Measurements from ENCODE around the gene CYP4A11. TPM values are rescaled to one million over a fixed set of nuclear protein-coding genes. Genes with fewer than 3 reads are reported as not detected.
"Not testable (repeated sequence)": the region's sequence is repeated elsewhere in the genome, so short reads cannot be mapped to it uniquely, and the experiment has no call there.

Gene CYP4A11
- total RNA-seq, 1 donor from 2014 or later, result 2.2 TPM

DNA sequence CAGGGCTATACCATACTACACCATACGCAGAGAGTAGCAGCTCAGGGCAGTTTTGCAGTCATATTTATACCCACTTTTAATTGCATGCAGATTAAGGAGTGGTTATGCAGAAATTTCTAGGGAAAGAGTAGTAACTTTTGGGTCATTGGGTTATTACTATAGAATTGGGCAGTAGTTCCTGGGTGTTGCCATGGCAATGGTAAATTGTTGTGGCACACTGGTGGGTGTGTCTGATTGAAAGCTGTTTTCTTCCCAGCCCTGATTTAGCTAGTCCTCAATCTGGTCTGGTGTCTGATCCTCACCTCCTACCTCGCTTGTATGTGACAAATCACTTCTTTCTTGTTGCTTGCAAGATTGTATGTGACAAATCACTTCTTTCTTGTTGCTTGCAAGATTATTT, 30.5 kb downstream of the CYP4A11 start:
- DNase-seq (ENCODE audit: low spot score), result no peak

DNA sequence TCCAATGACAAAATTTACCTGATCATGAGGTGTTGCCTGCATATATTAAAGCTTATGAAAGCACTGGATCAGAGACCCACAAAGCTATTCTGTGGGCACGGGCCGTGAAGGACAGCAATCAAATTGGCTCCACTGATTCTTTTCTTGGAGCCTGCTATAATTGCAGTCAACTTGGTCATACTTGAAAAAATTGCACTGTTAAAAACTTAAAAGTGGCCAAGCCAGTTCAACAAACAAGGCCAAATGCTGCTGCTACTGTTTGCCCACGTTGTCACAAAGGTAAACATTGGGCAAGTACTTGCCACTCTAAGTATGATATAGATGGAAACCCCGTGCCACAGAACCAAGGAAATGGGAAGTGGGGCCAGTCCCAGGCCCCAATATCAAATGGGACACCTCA, 37.8 kb downstream of the CYP4A11 start:
- DNase-seq (ENCODE audit: low spot score), result no peak

DNA sequence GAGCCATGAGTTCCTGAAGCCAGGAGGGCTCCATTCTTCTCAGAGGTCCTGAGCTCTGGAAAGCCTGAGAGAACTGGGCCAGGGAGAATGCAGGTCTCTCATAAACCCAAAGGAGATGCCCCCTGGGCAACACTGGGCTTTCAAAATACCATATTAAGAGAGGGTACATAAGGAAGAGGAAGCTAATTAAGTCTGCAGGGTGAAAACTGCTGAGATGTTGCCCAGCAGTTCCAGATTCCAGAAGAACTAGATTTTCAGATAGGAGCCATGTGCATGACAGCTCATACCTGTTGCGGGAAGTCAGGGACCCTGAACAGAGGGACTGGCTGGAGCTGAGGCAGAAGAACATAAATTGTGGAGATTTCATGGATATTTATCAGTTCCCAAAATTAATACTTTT, 40.9 kb downstream of the CYP4A11 start:
- DNase-seq (ENCODE audit: low spot score), result no peak

DNA sequence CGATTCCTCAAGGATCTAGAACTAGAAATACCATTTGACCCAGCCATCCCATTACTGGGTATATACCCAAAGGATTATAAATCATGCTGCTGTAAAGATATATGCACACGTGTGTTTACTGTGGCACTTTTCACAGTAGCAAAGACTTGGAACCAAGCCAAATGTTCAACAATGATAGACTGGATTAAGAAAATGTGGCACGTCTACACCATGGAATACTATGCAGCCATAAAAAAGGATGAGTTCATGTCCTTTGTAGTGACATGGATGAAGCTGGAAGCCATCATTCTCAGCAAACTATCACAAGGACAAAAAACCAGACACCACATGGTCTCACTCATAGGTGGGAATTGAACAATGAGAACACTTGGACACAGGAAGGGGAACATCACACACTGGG, 59.6 kb downstream of the CYP4A11 start:
- not testable (repeated sequence) for DNase-seq (ENCODE audit: low spot score)

Other genes starting within 250 kb of the CYP4A11 start
- 59.5 TPM for gene EFCAB14, start 222.4 kb downstream of the CYP4A11 start, total RNA-seq (ENCODE audit: insufficient read depth, low replicate concordance)
- 2.9 TPM for gene CYP4B1, start 142.4 kb downstream of the CYP4A11 start, total RNA-seq (ENCODE audit: insufficient read depth, low replicate concordance)
- not detected for gene CYP4X1, start 82.2 kb upstream of the CYP4A11 start, total RNA-seq (ENCODE audit: insufficient read depth, low replicate concordance)
- gene CYP4Z1, start 125.8 kb upstream of the CYP4A11 start, total RNA-seq (ENCODE audit: insufficient read depth, low replicate concordance), result not detected
- gene CYP4A22, start 196.0 kb upstream of the CYP4A11 start, total RNA-seq (ENCODE audit: insufficient read depth, low replicate concordance), result not detected
- not detected for gene PDZK1IP1, start 248.6 kb upstream of the CYP4A11 start, total RNA-seq (ENCODE audit: insufficient read depth, low replicate concordance)